Right atrium auricular region (tissue), 2 donors: ENCODE measurements around the gene SCAF4. TPM values are rescaled to one million over a fixed set of nuclear protein-coding genes. Genes with fewer than 3 reads are reported as not detected.
"Not testable (repeated sequence)": the region's sequence is repeated elsewhere in the genome, so short reads cannot be mapped to it uniquely, and the experiment has no call there.

Experiments
- DNase-seq: peaks from one replicate; pipeline ENCODE4 v3.0.0-alpha.2; 2019; ENCODE audit warnings: low spot score
- H3K27ac ChIP-seq, 2 donors: fragments of 200-600 bp; sonication (generic); 1 replicate in 1 of 2; 2 replicates in 1 of 2; pipeline ENCODE4 v1.5.1; 2016 to 2019
- H3K27me3 ChIP-seq, 2 donors: fragments of 200-600 bp; sonication (generic); one replicate each; pipeline versions ENCODE4 v1.5.1 to v1.6.0; 2017 to 2019
- H3K36me3 ChIP-seq: fragments of 200-600 bp; sonication (generic); one replicate; pipeline ENCODE4 v1.5.1; 2016
- H3K4me1 ChIP-seq, 2 donors: fragments of 200-600 bp; sonication (generic); one replicate each; pipeline versions ENCODE4 v1.5.1 to v1.6.0; 2017 to 2019
- H3K4me3 ChIP-seq, 2 donors: fragments of 200-600 bp; sonication (generic); 1 replicate in 1 of 2; 2 replicates in 1 of 2; pipeline ENCODE4 v1.5.1; 2017 to 2019; ENCODE audit warnings: mild to moderate bottlenecking in 1 of 2, moderate library complexity in 1 of 2
- H3K9me3 ChIP-seq, 2 donors: fragments of 200-600 bp; sonication (generic); one replicate each; pipeline ENCODE4 v1.5.1; 2019
- total RNA-seq, 2 donors: library from RNA; depleted of rRNA; stranded (reverse); fragments of >200 nt; gene quantifications; one replicate each; pipeline ENCODE4 v1.1.0, GENCODE V29; 2016
- TF ChIP-seq, protein P1 (sequence below), 2 donors: fragments of 200-600 bp; sonication (generic); IDR thresholded peaks; one replicate each; pipeline ENCODE4 v1.5.1; 2019; ENCODE audit warnings: antibody characterized with exemption in 2 of 2

SCAF4 gene
- total RNA-seq, 2 donors from 2014 or later, result 8.8 to 12.2 TPM

DNA sequence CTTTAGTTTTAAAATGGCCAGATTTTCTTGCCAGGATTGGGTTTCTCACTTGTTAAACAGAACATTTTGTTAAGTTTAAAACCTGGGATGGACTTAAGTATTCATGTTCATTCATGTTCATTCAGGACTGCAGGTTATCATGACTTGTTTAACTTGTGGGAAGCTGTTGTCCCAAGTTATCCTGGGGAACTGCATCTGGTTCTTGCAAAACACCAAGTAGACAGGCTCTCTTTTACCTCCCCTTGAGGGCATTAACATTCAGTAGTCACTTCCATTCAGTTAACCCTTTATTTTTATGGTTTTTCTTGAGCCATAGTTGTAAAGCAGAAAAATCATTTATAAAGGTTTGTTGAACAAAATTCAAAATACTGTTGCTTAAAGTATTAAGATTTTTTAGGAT lies 64.3 kb downstream of the SCAF4 start:
- H3K4me3 ChIP-seq, result no peak overlapping the region
- no peaks in the 10 kb centered on the region for H3K9me3 ChIP-seq
- H3K27me3 ChIP-seq, result no peaks in the 10 kb centered on the region
- TF ChIP-seq, protein P1, sequence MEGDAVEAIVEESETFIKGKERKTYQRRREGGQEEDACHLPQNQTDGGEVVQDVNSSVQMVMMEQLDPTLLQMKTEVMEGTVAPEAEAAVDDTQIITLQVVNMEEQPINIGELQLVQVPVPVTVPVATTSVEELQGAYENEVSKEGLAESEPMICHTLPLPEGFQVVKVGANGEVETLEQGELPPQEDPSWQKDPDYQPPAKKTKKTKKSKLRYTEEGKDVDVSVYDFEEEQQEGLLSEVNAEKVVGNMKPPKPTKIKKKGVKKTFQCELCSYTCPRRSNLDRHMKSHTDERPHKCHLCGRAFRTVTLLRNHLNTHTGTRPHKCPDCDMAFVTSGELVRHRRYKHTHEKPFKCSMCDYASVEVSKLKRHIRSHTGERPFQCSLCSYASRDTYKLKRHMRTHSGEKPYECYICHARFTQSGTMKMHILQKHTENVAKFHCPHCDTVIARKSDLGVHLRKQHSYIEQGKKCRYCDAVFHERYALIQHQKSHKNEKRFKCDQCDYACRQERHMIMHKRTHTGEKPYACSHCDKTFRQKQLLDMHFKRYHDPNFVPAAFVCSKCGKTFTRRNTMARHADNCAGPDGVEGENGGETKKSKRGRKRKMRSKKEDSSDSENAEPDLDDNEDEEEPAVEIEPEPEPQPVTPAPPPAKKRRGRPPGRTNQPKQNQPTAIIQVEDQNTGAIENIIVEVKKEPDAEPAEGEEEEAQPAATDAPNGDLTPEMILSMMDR (IDR thresholded peaks at IDR 0.05), result no peak
- H3K36me3 ChIP-seq, result peaks cover 74% of the 10 kb centered on the region
- DNase-seq, result no peak
- H3K27ac ChIP-seq, result no peak overlapping the region
- peaks cover 0 to 25% of the 10 kb centered on the region in 2 donors for H3K4me1 ChIP-seq

DNA sequence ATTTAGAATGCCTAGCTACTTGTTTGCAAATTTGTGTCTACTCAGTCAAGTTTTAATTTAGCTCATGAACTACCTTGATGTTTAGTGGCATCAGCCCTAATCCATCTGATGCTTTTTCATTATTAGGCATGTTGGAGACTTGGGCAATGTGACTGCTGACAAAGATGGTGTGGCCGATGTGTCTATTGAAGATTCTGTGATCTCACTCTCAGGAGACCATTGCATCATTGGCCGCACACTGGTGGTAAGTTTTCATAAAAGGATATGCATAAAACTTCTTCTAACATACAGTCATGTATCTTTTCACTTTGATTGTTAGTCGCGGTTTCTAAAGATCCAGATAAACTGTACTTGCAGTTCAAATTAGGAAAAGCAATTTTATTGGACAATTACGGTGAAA lies 64.8 kb downstream of the SCAF4 start:
- no peaks in the 10 kb centered on the region for H3K9me3 ChIP-seq
- peaks cover 0 to 30% of the 10 kb centered on the region in 2 donors for H3K4me1 ChIP-seq
- TF ChIP-seq, protein P1 (IDR thresholded peaks at IDR 0.05), result no peak
- H3K27me3 ChIP-seq, result no peaks in the 10 kb centered on the region
- peaks cover 73% of the 10 kb centered on the region for H3K36me3 ChIP-seq
- no peak overlapping the region for H3K27ac ChIP-seq
- DNase-seq, result no peak
- no peak overlapping the region for H3K4me3 ChIP-seq

DNA sequence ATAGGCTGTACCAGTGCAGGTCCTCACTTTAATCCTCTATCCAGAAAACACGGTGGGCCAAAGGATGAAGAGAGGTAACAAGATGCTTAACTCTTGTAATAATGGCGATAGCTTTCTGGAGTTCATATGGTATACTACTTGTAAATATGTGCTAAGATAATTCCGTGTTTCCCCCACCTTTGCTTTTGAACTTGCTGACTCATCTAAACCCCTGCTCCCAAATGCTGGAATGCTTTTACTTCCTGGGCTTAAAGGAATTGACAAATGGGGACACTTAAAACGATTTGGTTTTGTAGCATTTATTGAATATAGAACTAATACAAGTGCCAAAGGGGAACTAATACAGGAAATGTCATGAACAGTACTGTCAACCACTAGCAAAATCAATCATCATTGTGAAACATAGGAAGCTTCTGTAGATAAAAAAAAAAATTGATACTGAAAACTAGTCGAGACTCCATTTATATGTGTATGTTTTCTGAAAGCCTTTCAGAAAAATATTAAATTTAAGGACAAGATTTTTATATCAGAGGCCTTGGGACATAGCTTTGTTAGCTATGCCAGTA lies 65.4 kb downstream of the SCAF4 start:
- H3K27me3 ChIP-seq, result no peaks in the 10 kb centered on the region
- peaks cover 0 to 36% of the 10 kb centered on the region in 2 donors for H3K4me1 ChIP-seq
- no peaks in the 10 kb centered on the region for H3K9me3 ChIP-seq
- H3K36me3 ChIP-seq, result peaks cover 67% of the 10 kb centered on the region
- H3K4me3 ChIP-seq, result no peak overlapping the region
- no peak overlapping the region for H3K27ac ChIP-seq
- DNase-seq, result no peak
- TF ChIP-seq, protein P1 (IDR thresholded peaks at IDR 0.05), result no peak

DNA sequence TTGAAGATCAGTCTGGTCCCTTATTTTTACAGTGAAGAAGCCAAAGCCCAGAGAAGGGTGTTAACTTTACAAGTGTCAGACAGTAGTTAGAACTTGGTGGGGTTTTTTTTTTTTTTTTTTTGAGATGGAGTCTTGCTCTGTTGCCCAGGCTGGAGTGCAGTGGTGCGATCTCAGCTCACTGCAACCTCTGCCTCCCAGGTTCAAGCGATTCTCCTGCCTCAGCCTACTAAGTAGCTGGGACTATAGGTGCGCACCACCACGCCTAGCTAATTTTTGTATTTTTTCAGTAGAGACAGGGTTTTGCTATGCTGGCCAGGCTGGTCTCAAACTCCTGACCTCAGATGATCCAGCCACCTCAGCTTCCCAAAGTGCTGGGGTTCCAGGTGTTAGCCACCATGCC lies 66.0 kb downstream of the SCAF4 start:
- peaks cover 60% of the 10 kb centered on the region for H3K36me3 ChIP-seq
- not testable (repeated sequence) for H3K4me3 ChIP-seq, DNase-seq, H3K9me3 ChIP-seq, H3K27ac ChIP-seq, H3K27me3 ChIP-seq
- peaks cover 0 to 43% of the 10 kb centered on the region in 2 donors for H3K4me1 ChIP-seq

DNA sequence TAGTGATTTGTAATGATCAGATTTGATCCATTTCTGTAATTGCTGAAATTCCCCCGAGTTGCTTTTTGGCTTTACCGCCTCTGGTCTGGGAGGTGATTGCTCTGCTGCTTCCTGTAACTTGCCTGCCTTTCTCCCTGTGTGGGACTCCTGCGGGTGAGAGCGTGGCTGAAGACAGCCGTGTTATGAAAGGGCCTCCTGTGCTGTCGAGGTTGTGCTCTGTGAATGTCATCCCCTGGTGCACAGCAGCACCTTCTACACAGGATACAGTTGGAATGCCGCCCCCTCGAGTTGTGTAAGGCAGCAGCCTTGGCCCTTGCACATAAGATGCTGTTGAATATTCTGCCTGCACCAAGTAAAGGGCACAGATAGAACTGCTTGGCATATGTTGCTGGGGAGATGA lies 66.5 kb downstream of the SCAF4 start:
- TF ChIP-seq, protein P1 (IDR thresholded peaks at IDR 0.05), result no peak
- Histone ChIP-seq H3K4me3 (no peak overlapping the region), H3K27ac (no peak overlapping the region), H3K36me3 (peaks cover 60% of the 10 kb centered on the region), H3K4me1 (peaks cover 0 to 48% of the 10 kb centered on the region in 2 donors), H3K9me3 (no peaks in the 10 kb centered on the region), H3K27me3 (no peaks in the 10 kb centered on the region)
- DNase-seq, result no peak

DNA sequence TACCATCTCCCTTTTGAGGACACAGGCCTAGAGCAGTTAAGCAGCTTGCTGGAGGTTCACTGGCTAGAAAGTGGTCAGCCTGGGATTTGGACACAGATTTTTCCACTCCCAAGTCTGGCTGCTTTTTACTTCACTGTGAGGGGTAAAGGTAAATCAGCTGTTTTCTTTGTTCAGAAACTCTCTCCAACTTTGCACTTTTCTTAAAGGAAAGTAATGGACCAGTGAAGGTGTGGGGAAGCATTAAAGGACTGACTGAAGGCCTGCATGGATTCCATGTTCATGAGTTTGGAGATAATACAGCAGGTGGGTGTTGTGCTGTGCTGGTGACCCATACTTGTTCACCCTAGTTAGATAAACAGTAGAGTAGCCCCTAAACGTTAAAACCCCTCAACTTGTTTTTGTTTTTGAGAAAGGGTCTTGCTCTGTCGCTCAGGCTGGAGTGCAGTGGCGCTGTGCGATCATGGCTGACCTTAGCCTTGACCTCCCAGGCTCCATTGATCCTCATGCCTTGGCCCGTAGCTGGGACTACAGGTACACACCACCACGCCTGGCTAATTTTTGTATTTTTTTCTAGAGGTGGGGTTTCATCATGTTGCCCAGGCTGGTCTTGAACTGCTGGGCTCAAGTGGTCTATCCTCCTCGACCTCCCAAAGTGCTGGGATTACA lies 68.2 kb downstream of the SCAF4 start:
- no peak for DNase-seq
- Histone ChIP-seq H3K9me3 (no peaks in the 10 kb centered on the region), H3K4me3 (no peak overlapping the region), H3K4me1 (peaks cover 0 to 55% of the 10 kb centered on the region in 2 donors), H3K27me3 (no peaks in the 10 kb centered on the region), H3K27ac (no peak overlapping the region), H3K36me3 (peaks cover 44% of the 10 kb centered on the region)
- TF ChIP-seq, protein P1 (IDR thresholded peaks at IDR 0.05), result no peak
